H9 (cell line): Measurements from ENCODE around the gene SURF4. TPM values are rescaled to one million over a fixed set of nuclear protein-coding genes. Genes with fewer than 3 reads are reported as not detected.

Experiments used
- DNase-seq: peaks from one replicate; pipeline ENCODE4 v3.0.0-alpha.2; 2017
- H2AFZ ChIP-seq: one replicate; pipeline ENCODE4 v1.6.1; 2013; ENCODE audit warnings: mild to moderate bottlenecking, low read length, control low read depth, moderate library complexity
- H2AK5ac ChIP-seq: 2 replicates; pipeline ENCODE4 v1.6.1; 2013; ENCODE audit warnings: low read length, control low read depth, mixed read lengths; ENCODE audit not compliant: insufficient read length
- H2BK120ac ChIP-seq: one replicate; pipeline ENCODE4 v1.6.1; 2013; ENCODE audit warnings: low read depth, mild to moderate bottlenecking, low read length, control low read depth, inconsistent platforms; ENCODE audit not compliant: poor library complexity, severe bottlenecking
- H2BK12ac ChIP-seq: 2 replicates; pipeline ENCODE4 v1.6.1; 2013; ENCODE audit warnings: low read length, control low read depth, mixed read lengths, low read depth; ENCODE audit not compliant: insufficient read length
- H2BK15ac ChIP-seq: 2 replicates; pipeline ENCODE4 v1.6.1; 2013; ENCODE audit warnings: low read depth, low read length, control low read depth
- H2BK20ac ChIP-seq: one replicate; pipeline ENCODE4 v1.6.1; 2013; ENCODE audit warnings: low read depth, mild to moderate bottlenecking, low read length, control low read depth, inconsistent platforms; ENCODE audit not compliant: poor library complexity, severe bottlenecking
- H2BK5ac ChIP-seq: 2 replicates; pipeline ENCODE4 v1.6.1; 2013; ENCODE audit warnings: low read length, control low read depth, mixed read lengths; ENCODE audit not compliant: insufficient read length
- H3K14ac ChIP-seq: 2 replicates; pipeline ENCODE4 v1.6.1; 2013; ENCODE audit warnings: low read length, control low read depth; ENCODE audit not compliant: insufficient read depth
- H3K18ac ChIP-seq: 2 replicates; pipeline ENCODE4 v1.6.1; 2013; ENCODE audit warnings: low read depth, mild to moderate bottlenecking, mixed read lengths, low read length, control low read depth; ENCODE audit not compliant: insufficient read length
- H3K23ac ChIP-seq: 2 replicates; pipeline ENCODE4 v1.6.1; 2013; ENCODE audit warnings: low read length, control low read depth, mixed read lengths, low read depth; ENCODE audit not compliant: insufficient read length
- H3K23me2 ChIP-seq: 2 replicates; pipeline ENCODE4 v1.6.1; 2013; ENCODE audit warnings: low read depth, mild to moderate bottlenecking, mixed read lengths, low read length, control low read depth; ENCODE audit not compliant: insufficient read length, poor library complexity, severe bottlenecking
- H3K27ac ChIP-seq: 2 replicates; pipeline ENCODE4 v1.5.1; 2013; ENCODE audit warnings: low read length, control low read depth, mixed read lengths, low read depth; ENCODE audit not compliant: insufficient read length
- H3K27me3 ChIP-seq: 2 replicates; pipeline ENCODE4 v1.6.1; 2013; ENCODE audit warnings: low read length, control low read depth, inconsistent platforms; ENCODE audit not compliant: insufficient read depth
- H3K4ac ChIP-seq: 2 replicates; pipeline ENCODE4 v1.6.1; 2013; ENCODE audit warnings: low read depth, mild to moderate bottlenecking, control low read depth, inconsistent platforms, low read length, moderate library complexity
- H3K4me1 ChIP-seq: 2 replicates; pipeline ENCODE4 v1.6.1; 2013; ENCODE audit warnings: low read length, control low read depth, inconsistent platforms; ENCODE audit not compliant: insufficient read depth
- H3K4me2 ChIP-seq: 2 replicates; pipeline ENCODE4 v1.6.1; 2013; ENCODE audit warnings: low read length, control low read depth, mixed read lengths; ENCODE audit not compliant: insufficient read length, insufficient read depth
- H3K56ac ChIP-seq: 2 replicates; pipeline ENCODE4 v1.6.1; 2013; ENCODE audit warnings: low read depth, mild to moderate bottlenecking, mixed read lengths, low read length, control low read depth; ENCODE audit not compliant: insufficient read length
- H3K79me1 ChIP-seq: 2 replicates; pipeline ENCODE4 v1.6.1; 2013; ENCODE audit warnings: low read depth, mild to moderate bottlenecking, moderate library complexity, low read length, control low read depth, inconsistent platforms; ENCODE audit not compliant: insufficient read depth, poor library complexity, severe bottlenecking
- H3K79me2 ChIP-seq: 2 replicates; pipeline ENCODE4 v1.6.1; 2013; ENCODE audit warnings: low read length, control low read depth, inconsistent platforms; ENCODE audit not compliant: insufficient read depth
- H3K9ac ChIP-seq: 2 replicates; pipeline ENCODE4 v1.6.1; 2013; ENCODE audit warnings: low read length, control low read depth, mixed read lengths; ENCODE audit not compliant: insufficient read length; ENCODE audit errors: extremely low read depth
- H3K9me3 ChIP-seq: one replicate; pipeline ENCODE4 v1.6.1; 2013; ENCODE audit warnings: low read depth, low read length, inconsistent platforms; ENCODE audit not compliant: control insufficient read depth
- H3T11ph ChIP-seq: one replicate; pipeline ENCODE4 v1.6.1; 2013; ENCODE audit warnings: mild to moderate bottlenecking, low read length, control low read depth, inconsistent platforms
- H4K20me1 ChIP-seq: one replicate; pipeline ENCODE4 v1.6.1; 2013; ENCODE audit not compliant: control insufficient read depth, insufficient read length, insufficient read depth
- H4K5ac ChIP-seq: 2 replicates; pipeline ENCODE4 v1.6.1; 2013; ENCODE audit warnings: low read depth, mild to moderate bottlenecking, mixed read lengths, low read length, control low read depth; ENCODE audit not compliant: insufficient read length
- H4K8ac ChIP-seq: replicated peaks from 2 replicates; pipeline ENCODE4 v1.6.1; 2013; ENCODE audit warnings: low read length, control low read depth, mixed read lengths, low read depth; ENCODE audit not compliant: insufficient read length
- H4K91ac ChIP-seq: 2 replicates; pipeline ENCODE4 v1.6.1; 2013; ENCODE audit warnings: low read depth, mild to moderate bottlenecking, moderate library complexity, mixed read lengths, low read length, control low read depth; ENCODE audit not compliant: insufficient read length
- H3K27ac Mint-ChIP-seq, 3 experiments: 2 replicates in 2 of 3; 3 replicates in 1 of 3; pipeline ENCODE4 v1.8.0; 2020 to 2021; ENCODE audit warnings: mixed read lengths in 3 of 3, mild to moderate bottlenecking in 1 of 3, moderate library complexity in 1 of 3
- H3K27me3 Mint-ChIP-seq: 2 replicates; pipeline ENCODE4 v1.8.0; 2021; ENCODE audit warnings: low read depth, mild to moderate bottlenecking, moderate library complexity, mixed read lengths
- H3K36me3 Mint-ChIP-seq, 3 experiments: 2 replicates in 2 of 3; 3 replicates in 1 of 3; pipeline ENCODE4 v1.8.0; 2020 to 2021; ENCODE audit warnings: low read depth in 3 of 3, mixed read lengths in 3 of 3; ENCODE audit not compliant: insufficient read depth in 1 of 3
- H3K4me1 Mint-ChIP-seq, 2 experiments: 2 replicates each; pipeline ENCODE4 v1.8.0; 2020; ENCODE audit warnings: mixed read lengths in 2 of 2
- H3K4me3 Mint-ChIP-seq, 2 experiments: 2 replicates in 1 of 2; 3 replicates in 1 of 2; pipeline ENCODE4 v1.8.0; 2020 to 2021; ENCODE audit warnings: mild to moderate bottlenecking in 2 of 2, mixed read lengths in 2 of 2, moderate library complexity in 1 of 2
- H3K9me3 Mint-ChIP-seq, 2 experiments: 2 replicates in 1 of 2; 3 replicates in 1 of 2; pipeline ENCODE4 v1.8.0; 2020; ENCODE audit warnings: mild to moderate bottlenecking in 2 of 2, mixed read lengths in 2 of 2, moderate library complexity in 1 of 2
- WGBS: extraction: QIAGEN DNeasy Blood & Tissue Kit; methylation state at CpG from one replicate; pipeline ENCODE4 v1.1.7; 2013; ENCODE audit warnings: missing lambda C conversion rate, low lambda C conversion rate, mixed read lengths; ENCODE audit not compliant: insufficient read length; ENCODE audit errors: extremely low coverage; 5-methylcytosine and 5-hydroxymethylcytosine counted together
- total RNA-seq: library from RNA; stranded (reverse); gene quantifications from 2 replicates; pipeline ENCODE4 v1.2.1, GENCODE V29; 2021
- TF ChIP-seq, protein P1 (sequence below): fragments of 200-600 bp; sonication (generic); conservative IDR thresholded peaks from 3 replicates; pipeline ENCODE4 v1.8.0; 2021; ENCODE audit warnings: antibody characterized with exemption, mild to moderate bottlenecking

The SURF4 gene
- total RNA-seq, 1 experiment from 2014 or later, result 146 TPM

- Histone ChIP-seq H3K23ac (no peak overlapping the region), H3K9me3 (peaks cover 11% of the 10 kb centered on the region)
- no peak overlapping the region for H3K4me3 Mint-ChIP-seq
Observed at GRCh38 chr9:133322701-133323100, 53.2 kb downstream of the SURF4 start.

More at GRCh38 chr9:133322701-133323100, 53.2 kb downstream of the SURF4 start:
- no peak overlapping the region for H2BK15ac ChIP-seq
- no peak overlapping the region for H2AK5ac ChIP-seq
- no peaks in the 10 kb centered on the region; the same call in 1 of the 2 replicates for H3K4me1 ChIP-seq
- H2BK12ac ChIP-seq, result no peak overlapping the region
- no peak overlapping the region for H3K9ac ChIP-seq
- DNase-seq, result no peak
- Mint-ChIP-seq H3K36me3 (peaks cover 0 to 9% (median 4%) of the 10 kb centered on the region in 3 experiments; a peak in 4 of 7 replicates), H3K27ac (no peak overlapping the region), H3K27me3 (peaks cover 28% of the 10 kb centered on the region), H3K4me1 (no peaks in the 10 kb centered on the region), H3K9me3 (peaks cover 25 to 30% of the 10 kb centered on the region in 2 experiments)
- no peaks in the 10 kb centered on the region for H3K27me3 ChIP-seq
- H4K20me1 ChIP-seq, result no peaks in the 10 kb centered on the region
- H2AFZ ChIP-seq, result no peak overlapping the region
- no peak overlapping the region for H3K14ac ChIP-seq
- H2BK120ac ChIP-seq, result no peak overlapping the region
- H3K79me1 ChIP-seq, result no peaks in the 10 kb centered on the region
- no peak overlapping the region for H4K91ac ChIP-seq
- no peak overlapping the region for H3K56ac ChIP-seq
- H3K4ac ChIP-seq, result no peak overlapping the region
- TF ChIP-seq, protein P1, sequence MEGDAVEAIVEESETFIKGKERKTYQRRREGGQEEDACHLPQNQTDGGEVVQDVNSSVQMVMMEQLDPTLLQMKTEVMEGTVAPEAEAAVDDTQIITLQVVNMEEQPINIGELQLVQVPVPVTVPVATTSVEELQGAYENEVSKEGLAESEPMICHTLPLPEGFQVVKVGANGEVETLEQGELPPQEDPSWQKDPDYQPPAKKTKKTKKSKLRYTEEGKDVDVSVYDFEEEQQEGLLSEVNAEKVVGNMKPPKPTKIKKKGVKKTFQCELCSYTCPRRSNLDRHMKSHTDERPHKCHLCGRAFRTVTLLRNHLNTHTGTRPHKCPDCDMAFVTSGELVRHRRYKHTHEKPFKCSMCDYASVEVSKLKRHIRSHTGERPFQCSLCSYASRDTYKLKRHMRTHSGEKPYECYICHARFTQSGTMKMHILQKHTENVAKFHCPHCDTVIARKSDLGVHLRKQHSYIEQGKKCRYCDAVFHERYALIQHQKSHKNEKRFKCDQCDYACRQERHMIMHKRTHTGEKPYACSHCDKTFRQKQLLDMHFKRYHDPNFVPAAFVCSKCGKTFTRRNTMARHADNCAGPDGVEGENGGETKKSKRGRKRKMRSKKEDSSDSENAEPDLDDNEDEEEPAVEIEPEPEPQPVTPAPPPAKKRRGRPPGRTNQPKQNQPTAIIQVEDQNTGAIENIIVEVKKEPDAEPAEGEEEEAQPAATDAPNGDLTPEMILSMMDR, result no peak
- no peak overlapping the region for H3K4me2 ChIP-seq
- no peak overlapping the region for H3K18ac ChIP-seq
- no peak overlapping the region for H2BK20ac ChIP-seq
- no peak overlapping the region for H4K8ac ChIP-seq
- no CpG with 5 or more reads among the region's 14 CpGs for WGBS
- no peak overlapping the region for H3T11ph ChIP-seq
- no peaks in the 10 kb centered on the region for H3K23me2 ChIP-seq
- H2BK5ac ChIP-seq, result no peak overlapping the region
- H4K5ac ChIP-seq, result no peak overlapping the region
- no peaks in the 10 kb centered on the region for H3K79me2 ChIP-seq
- no peak overlapping the region for H3K27ac ChIP-seq
